Activated gamma-delta T cell treated with Interleukin-2 at 50 U/mL for 16 hours (primary cell): ENCODE results near the gene HMGCL.

Source experiments
- DNase-seq: peaks from one replicate; pipeline ENCODE4 v3.0.0-alpha.2; 2020

Gene HMGCL

GRCh38 chr1:23772854-23773242 lies 52.4 kb downstream of the HMGCL start:
- DNase-seq = no peak

- peak; percentile 88 for DNase-seq
These were observed 53.0 kb downstream of the HMGCL start for GRCh38 chr1:23772049-23772853.

- DNase-seq = no peak
These were observed 56.5 kb downstream of the HMGCL start for GRCh38 chr1:23768733-23769132.

GRCh38 chr1:23763041-23763577 lies 62.1 kb downstream of the HMGCL start:
- DNase-seq = no peak

- DNase-seq = no peak
These were observed 66.0 kb downstream of the HMGCL start for GRCh38 chr1:23759277-23759676.

- no peak for DNase-seq
These were observed 67.4 kb downstream of the HMGCL start for GRCh38 chr1:23757812-23758211.

GRCh38 chr1:23756676-23757075 lies 68.6 kb downstream of the HMGCL start:
- no peak for DNase-seq

GRCh38 chr1:23752909-23753308 lies 72.3 kb downstream of the HMGCL start:
- DNase-seq = no peak
